ENCODE data around the gene TAS2R60.
"Not testable (repeated sequence)": the region's sequence is repeated elsewhere in the genome, so short reads cannot be mapped to it uniquely, and the experiment has no call there.

Gene TAS2R60

DNA sequence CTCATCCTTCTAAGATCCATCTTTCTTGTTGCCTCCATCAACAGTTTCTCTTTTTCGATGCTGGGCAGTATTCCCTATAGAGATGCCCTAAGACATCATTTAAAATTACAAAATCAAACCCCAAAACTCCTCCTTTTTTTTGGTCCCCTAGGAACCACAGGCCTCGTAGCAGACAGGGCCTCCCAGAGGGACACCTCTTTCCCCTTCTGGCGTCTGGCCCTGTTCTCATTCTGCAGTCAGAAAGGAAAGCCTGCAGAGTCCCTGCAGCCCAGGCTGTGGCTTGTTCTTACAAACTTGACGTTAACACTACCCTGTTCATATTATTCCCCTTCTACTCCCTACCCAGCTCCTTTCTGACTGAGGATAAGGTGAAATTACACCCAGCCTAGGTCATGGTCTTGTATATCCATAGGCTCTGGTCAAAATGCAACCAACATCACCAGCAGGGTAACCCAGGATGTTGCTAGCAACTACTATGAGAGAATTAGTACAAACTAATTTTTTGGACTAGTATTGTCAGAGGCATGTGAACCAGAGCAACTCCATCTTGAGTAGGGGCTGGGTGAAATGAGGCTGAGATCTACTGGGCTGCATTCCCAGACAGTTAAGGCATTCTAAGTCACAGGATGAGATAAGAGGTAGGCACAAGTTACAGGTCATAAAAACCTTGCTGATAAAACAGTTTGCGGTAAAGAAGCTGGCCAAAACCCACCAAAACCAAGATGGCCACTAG, 31.1 kb upstream of the TAS2R60 start:
- no peak for DNase-seq

DNA sequence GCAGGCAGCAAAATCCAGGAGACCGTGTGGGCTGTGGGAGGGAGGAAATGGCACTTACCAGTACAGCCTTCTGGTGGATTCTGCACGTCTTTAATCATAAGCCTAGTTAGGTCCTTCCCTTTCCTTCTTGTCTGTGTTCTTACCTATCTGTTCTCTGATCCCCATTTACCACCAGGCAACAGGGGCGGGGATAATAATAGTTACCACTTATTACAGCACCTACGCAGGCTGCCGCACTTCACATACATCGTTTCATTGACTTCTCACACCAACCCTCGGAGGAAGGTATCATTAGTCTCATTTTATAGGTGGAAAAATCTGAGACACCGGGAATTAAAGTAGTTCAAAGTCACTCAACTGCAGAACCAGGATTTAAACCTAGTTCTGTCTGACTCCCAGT, 30.1 kb upstream of the TAS2R60 start:
- DNase-seq, result no peak

DNA sequence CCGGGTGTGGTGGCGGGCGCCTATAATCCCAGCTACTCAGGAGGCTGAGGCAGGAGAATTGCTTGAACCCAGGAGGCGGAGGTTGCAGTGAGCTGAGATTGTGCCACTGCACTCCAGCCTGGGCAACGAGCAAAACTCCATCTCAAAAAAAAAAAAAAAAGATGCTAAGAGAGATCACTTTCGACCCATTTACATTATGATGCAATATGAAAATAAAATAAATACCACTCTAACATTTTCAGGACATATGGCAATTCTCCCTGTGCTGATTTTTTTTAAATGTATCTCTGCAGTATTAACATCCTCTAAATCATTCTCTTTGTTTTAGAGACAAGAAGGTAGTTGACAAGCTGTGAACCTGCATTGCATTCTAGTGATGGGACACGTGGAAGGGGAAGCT, 28.0 kb upstream of the TAS2R60 start:
- not testable (repeated sequence) for DNase-seq

DNA sequence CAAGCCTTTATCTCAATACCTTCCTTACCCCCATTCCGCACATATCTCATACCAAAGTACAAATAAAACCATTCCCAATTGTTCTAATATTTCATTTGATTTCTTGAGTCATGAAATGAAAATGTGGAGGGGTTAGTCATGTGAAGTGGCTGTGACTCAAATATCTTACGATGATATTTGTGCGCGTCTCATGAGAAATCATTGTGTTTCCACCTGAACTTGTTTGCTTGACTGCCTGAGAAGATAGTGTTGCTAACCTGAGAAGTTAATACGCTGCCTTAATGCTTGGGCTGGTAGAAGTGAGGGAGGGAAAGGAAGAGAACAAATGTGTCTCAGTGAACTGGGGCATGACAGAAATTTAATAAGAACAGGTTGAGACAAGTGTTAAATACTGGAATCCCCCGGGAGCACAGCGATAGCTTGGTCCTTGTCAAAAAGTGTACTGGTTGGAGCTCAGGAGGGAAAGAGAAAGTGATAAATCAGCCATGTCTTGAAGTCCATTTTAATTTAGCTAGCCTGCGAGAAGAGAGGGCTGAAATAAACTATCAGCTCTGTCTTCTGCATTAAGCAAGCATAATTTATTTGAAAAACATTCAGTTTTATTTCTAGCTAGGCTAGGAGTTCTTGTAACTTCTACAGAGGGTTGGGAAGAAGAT, 27.4 kb upstream of the TAS2R60 start:
- DNase-seq, result no peak

DNA sequence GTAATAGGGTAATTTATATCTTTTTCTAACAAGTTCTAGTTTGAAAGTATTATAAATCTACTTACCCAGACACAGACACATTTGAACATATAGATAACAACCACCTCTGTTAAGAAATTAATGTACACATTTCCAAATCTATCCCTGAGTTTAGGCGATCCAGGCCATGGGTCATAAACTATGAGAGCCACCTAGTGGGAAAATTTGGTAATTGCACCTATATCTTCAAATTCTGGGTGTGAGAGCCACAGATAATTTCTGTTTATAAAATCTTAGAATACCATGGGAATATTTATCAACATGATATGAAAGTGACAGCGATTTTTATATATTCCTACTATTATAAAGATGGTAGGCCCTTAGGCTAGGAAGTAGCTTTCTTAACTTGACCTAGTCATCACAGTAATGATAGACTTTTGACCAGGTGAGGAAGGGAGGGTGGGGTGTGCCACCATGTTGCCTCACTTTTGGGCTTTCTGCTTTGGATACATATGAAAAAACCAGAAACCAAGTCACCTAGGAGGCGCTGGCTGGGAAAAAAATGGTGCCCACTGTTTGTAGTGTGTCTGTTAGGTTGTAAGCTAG, 26.6 kb upstream of the TAS2R60 start:
- no peak for DNase-seq

DNA sequence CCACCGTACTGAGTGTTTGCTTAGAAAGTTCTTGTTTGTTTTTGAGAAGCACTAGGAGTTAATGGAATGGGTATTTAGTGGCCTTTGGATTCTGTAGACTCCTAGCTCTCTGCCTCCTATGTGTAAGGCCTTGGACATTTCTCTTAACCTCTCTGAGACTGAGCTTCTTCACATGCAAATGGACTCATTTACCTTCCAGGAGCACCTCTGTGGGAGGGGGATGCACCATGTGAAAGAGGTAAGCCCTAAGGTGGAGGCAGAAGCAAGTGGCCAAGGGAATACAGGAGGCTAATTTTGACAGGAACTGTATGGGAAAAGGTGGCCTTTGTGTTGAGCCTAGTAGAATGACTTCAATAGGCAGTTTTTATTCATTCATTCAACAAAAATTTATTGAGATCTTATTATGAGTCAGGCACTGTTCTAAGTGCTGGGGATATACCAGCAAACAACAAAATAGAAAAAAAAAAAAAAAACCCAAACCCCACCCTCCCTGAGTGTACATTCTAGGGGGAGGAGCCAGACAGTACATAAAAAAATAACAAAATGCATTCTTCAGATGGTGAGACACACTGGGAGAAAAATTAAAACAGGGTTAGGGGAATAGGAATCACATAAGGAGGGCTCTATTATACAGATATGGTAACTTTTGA, 25.4 kb upstream of the TAS2R60 start:
- no peak for DNase-seq

DNA sequence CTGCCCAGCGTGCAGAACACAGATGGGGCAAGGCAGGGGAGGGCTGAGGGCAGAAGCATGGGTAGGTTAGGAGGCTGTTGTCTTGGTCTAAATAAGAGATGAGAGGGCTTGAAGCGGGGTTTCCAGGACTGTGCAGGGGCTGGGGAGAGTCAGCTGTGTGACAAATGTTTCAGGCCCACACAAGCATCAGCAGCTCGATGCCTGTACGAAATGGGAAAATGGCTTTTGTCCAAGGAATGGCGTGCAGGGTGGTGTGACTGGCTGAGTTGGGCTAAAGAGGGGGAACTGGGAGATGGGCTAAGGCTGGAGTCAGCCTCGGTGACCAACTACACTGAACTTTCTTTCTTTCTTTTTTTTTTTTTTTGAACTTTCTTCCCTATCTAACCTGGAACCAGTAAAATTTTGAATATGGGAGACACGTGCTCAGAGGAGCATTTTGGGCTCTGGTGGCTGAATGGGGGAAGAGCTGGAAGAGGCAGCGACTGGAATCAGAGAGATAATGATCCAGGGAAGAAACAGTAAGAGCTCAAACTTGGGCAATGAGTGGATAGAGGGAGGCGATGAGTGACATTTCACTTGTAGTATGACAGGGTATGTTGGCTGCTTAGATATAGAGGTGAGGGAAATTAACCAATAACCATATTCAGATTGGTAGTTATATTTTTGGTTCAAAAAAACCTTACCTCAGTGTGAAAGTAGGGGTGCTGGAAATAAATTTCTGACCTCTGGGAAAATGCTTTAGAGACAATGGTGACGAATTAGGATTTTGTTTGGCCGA, 24.4 kb upstream of the TAS2R60 start:
- DNase-seq, result no peak

DNA sequence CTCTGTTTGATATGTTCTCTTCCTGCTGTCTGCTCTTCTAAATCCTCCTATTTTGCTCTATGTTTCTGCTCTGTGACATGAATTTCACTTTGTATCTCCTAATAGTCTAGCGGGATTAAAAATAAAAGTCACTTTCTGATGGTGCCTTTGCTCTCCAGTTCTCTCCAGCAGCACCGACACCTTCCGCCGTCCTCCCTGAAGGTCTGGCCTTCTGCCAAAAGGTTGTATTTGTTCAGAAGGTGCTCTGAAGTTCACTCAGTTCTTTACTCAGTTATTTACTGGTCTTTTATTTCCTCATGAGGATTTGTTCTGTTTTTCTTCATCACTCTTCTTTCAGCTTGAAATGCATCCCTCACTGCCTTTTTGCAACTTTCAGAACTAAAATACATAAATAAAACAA, 23.4 kb upstream of the TAS2R60 start:
- no peak for DNase-seq

DNA sequence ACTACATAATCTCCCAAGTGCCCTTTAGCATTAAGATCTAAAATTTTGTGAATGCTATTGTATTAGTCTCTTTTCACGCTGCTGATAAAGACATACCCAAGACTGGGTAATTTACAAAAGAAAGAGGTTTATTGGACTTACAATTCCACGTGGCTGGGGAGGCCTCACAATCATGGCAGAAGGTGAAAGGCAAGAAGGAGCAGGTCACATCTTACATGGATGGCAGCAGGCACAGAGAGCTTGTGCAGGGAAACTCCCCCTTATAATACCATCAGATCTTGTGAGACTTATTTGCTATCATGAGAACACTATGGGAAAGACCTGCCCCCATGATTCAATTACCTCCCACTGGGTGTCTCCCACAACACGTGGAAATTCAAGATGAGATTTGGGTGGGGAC, 22.6 kb upstream of the TAS2R60 start:
- DNase-seq, result not testable (repeated sequence)

DNA sequence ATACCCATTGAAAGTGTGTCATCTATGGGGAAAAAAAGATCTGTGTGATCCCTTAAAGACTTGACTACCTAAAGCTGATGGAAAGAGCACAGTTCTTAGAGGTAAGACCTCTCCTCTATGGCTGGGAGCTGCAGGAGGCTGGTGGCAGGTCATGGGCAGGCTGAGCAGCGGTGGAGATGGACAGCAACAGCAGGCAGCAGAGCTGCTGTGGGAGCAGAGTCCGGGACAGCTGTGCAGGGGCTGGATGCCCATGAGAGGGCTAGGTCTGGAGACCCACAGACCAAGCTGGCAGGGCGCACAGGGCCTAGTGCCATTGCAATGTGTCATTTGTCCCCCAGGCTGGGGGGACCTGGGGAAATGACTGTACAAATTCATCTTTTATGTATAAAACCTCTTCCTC, 21.2 kb upstream of the TAS2R60 start:
- no peak for DNase-seq

DNA sequence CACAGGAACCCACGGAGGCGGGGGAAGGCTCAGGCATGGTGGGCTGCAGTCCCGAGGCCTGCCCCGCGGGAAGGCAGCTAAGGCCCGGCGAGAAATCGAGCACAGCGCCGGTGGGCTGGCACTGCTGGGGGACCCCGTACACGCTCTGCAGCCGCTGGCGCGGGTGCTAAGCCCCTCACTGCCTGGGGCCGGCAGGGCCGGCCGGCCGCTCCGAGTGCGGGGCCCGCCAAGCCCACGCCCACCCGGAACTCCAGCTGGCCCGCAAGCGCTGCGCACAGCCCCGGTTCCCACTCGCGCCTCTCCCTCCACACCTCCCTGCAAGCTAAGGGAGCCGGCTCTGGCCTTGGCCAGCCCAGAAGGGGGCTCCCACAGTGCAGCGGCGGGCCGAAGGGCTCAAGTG, 18.8 kb upstream of the TAS2R60 start:
- DNase-seq, result not testable (repeated sequence)

DNA sequence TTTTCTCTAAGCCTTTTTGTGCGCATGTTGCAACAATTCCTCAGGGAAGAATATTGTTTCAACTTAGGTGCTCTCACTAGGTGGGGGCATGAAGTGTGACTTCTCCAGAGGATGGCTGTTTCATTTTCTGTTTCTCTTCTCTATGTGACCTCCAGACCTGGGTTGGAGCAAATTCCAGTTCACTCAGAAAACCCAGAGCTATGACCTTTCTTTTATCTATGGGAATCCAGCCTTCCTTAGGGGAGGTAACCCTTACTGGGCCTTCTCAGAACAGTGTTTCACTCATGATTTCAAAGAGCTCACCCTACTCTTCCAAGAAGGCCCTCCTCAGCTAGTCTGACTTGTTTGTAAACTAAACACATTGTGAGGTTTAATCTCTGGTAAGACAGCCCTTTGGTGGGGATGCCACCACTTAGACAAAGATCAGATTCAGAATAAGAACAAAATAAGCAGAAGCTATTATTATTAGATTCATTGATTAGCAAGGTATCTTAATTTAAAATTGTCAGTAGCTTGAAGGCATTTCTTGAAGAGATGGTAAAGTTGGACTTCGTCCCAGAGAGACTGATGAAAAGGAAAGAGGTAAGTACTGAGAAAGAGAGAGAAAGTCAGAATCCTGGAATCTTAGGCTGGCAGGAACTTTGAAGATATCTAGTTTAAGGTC, 16.6 kb upstream of the TAS2R60 start:
- DNase-seq, result no peak

DNA sequence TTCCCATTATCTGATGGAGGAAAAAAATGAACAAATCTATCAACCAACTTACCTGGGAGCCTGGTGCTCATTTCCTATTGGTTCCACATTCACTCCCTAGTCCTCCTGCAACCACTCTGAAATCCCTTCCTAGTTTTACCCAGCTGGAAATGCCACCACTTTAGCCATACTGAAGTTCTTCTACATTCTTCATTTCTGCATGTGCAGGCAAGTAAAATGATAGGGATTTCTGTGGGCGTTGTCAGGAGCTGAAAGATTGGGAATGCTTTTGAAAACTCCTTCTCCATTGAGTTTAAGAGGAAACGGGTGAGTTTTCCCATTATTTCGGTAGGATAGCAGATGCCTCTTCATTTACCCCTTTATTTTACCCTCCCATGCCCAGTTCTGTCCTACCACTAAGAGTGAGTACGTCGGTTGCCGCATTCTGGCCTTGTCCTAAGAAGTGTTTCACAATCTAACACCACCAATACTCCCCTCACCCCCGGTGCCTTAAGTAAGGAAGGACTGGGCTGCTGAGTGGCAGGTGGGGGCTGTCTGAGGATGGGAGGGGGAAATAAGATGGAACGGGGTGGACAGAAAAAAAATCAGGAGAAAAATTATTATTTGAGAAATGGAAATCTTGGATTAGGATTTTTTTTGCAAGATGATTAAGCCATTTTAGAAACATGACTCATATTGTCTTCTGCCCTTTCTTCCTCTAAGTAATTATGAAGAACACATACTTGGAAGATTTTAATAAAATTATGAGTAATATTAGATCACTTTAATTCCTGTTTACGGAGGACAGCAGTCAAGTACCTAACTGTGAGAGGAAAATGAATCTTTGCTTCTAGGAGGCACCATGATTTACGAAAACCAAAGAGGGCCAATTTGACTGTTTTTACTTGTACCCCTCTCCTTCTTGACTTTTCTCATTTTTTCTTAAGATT, 13.2 kb upstream of the TAS2R60 start:
- no peak for DNase-seq

DNA sequence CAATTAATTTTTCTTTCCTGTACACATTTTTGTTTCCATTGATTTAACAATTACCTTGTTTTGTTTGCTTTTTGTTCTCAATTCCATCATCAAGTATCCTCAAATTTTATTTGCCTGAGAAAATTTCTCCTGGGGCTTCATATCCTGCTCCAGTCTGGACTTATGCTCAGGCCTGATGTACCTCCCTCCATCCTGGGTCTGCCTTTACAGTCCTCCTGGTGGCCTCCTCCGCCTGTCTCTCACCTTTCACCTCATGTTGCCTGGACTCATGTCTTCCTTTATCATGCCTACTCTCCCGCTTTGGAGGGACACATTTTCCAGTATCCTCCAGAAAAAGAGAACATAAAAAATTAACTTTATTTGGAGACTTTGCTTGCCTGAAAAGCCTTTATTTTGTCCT, 12.1 kb upstream of the TAS2R60 start:
- DNase-seq, result no peak

DNA sequence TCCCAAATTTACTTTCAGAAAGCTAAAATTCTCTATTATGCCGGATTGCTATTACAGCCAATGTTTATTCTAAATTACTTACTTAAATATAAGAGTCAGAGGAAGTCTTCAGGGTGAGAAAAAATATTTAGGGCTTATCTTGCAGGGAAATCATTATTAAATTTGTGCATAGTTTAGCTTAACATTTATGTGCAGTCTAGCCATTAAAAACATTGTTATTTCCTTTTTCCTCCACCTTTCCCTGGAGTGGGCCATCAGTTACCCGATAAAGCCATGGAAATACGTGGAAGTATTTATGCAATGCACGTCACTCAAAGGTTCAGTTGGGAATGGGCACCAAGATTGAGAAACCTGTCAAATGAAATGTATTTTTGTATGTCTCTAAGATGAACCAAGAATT, 9.5 kb upstream of the TAS2R60 start:
- no peak for DNase-seq

DNA sequence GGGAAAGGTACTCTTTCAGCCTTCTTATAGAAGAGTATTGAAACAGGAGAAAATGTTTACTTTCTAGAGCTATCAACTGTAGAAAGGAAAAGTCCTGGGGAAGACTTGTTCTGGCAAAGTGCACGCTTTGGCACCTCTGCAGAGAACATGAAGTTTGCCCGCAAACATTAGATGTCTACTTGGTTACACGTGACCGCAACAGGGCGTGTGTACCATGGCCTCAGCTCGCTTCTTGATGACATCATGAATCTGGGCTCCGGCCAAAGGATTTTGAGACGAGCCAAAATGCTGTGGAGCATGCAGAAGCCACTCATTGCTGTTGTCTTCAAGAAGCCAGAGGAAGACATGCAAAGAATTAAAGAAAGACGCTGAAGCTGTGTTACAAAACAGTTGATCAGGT, 8.6 kb upstream of the TAS2R60 start:
- no peak for DNase-seq

DNA sequence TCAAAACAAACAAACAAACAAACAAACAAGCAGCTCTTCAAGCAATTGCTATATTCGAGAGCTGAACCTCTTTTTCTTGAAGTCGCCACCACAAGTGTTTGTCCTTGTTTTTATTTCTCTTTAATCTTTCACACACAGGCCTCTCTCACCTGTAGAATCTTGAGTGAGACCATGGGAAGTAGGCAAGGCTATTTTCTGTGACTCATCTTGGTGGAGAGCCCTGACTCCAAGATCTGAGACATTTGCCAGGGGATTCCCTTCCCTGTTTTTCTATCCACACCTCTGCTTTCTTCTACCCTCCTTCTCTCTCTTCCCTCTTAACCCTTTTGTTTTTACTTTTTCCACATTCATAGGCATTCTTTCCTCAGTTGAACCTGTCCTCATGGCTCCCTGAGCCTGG, 8.0 kb upstream of the TAS2R60 start:
- DNase-seq, result no peak

DNA sequence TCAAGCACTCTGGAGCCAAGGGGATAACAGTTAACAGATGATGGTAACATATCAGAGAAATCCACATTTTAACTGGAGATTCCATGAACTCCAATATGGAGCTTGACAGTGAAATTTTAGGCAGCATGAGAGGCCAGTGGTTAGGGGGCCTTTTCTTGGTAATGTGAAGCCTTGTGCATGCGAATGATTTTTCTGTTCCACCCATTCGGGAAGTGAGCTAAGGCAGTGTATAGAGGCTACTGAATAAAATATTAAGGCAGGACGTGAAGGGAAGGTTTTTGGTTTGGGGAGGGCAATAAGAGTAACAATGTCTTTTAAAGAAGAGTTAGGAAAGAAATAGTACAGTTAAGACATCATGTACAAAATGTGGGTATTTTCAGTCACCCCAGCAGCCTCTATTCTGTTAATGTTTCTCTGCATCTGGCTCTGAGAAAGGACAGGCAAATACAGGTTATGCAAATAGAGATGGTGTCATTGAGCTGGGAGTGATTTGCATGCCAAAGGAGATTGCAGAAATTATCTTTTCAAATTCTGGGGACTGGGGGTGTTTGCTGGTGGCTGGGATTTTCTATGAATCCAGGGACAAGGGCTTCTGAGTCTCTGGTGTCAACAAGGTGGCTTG, 6.8 kb upstream of the TAS2R60 start:
- no peak for DNase-seq

DNA sequence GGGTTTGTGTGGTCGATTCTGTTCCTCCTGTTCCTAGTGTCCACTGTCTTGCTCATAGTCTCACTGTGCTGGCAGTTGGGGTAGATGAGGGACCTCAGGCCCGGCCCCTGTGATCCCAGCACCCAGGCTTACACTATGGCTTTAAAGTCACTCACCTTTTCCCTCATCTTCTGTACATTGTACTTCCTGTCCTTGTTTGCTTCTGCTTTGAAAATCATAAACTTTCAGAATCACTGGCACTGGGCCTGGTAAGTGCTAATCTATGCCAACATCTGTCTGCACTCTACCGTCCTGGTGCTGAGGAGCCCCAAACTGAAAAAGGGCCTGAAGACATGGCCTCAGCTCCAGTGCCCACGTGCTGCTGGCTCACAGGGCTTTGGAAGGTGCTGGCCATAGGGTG, 5.7 kb upstream of the TAS2R60 start:
- DNase-seq, result no peak

DNA sequence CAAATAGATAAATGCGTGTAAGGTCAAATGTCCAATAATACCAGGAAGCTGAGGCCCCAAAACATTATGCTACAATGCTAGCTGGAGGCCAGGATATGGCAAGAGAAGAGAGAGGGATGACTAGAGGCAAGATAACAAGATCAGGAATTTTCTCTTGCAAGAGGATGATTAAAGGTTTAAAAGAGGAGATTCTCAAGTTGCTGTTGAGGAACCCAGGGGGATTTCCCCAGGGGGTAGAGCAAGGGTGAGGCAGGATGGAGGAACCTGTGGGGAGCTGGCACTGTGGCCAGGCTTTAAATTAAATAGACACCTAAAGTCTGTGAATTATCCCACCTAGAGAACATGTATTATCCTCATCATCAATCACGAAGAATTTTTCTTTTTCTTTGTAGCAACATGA, 3.4 kb upstream of the TAS2R60 start:
- no peak for DNase-seq
